Keratinocyte (primary cell): ENCODE measurements around the gene TYSND1. TPM values are rescaled to one million over a fixed set of nuclear protein-coding genes. Genes with fewer than 3 reads are reported as not detected.

Source experiments
- DNase-seq: peaks from one replicate; pipeline ENCODE4 v3.0.0-alpha.2; 2011; ENCODE audit warnings: low read depth, missing footprints, low spot score
- FAIRE-seq: peaks from 2 replicates; lab custom pipeline; 2011; peaks lifted over from hg19 to GRCh38; lab: Jason Lieb, UNC
- H2AFZ ChIP-seq: 2 replicates; pipeline ENCODE4 v1.6.0; 2012; ENCODE audit warnings: low read length, control low read depth, inconsistent platforms; ENCODE audit not compliant: control insufficient read depth
- H3K27ac ChIP-seq: 2 replicates; pipeline ENCODE4 v1.5.1; 2011; ENCODE audit warnings: low read length; ENCODE audit not compliant: control insufficient read depth, insufficient read depth
- H3K27me3 ChIP-seq: 3 replicates; pipeline ENCODE4 v1.6.0; 2011; ENCODE audit warnings: low read length; ENCODE audit not compliant: control insufficient read depth, insufficient read depth; ENCODE audit errors: extremely low read depth
- H3K36me3 ChIP-seq, 2 experiments: 2 replicates in 1 of 2; 3 replicates in 1 of 2; pipeline ENCODE4 v1.5.1; 2011; ENCODE audit warnings: low read length in 2 of 2, mild to moderate bottlenecking in 1 of 2; ENCODE audit not compliant: control insufficient read depth in 2 of 2, insufficient read depth in 2 of 2; ENCODE audit errors: extremely low read depth in 1 of 2
- H3K4me1 ChIP-seq: 3 replicates; pipeline ENCODE4 v1.5.1; 2011; ENCODE audit warnings: low read length; ENCODE audit not compliant: control insufficient read depth, insufficient read depth; ENCODE audit errors: extremely low read depth
- H3K4me2 ChIP-seq: 3 replicates; pipeline ENCODE4 v1.6.0; 2011; ENCODE audit warnings: low read depth, low read length; ENCODE audit not compliant: control insufficient read depth, insufficient read depth; ENCODE audit errors: extremely low read depth
- H3K4me3 ChIP-seq, 3 experiments: fragments of 200-600 bp in 1 of 3; sonication (generic) in 1 of 3; 2 replicates in 2 of 3; 3 replicates in 1 of 3; pipeline ENCODE4 v1.5.1; 2011 to 2016; ENCODE audit warnings: low read length in 3 of 3, mild to moderate bottlenecking in 3 of 3, control low read depth in 2 of 3, inconsistent platforms in 1 of 3, low read depth in 1 of 3, mixed read lengths in 1 of 3, mixed run types in 1 of 3, moderate library complexity in 1 of 3; ENCODE audit not compliant: control insufficient read depth in 2 of 3, insufficient read depth in 2 of 3; ENCODE audit errors: extremely low read depth in 1 of 3
- H3K79me2 ChIP-seq: 2 replicates; pipeline ENCODE4 v1.6.0; 2012; ENCODE audit warnings: low read length; ENCODE audit not compliant: control insufficient read depth, insufficient read depth
- H3K9ac ChIP-seq: 3 replicates; pipeline ENCODE4 v1.6.0; 2011; ENCODE audit warnings: low read length; ENCODE audit not compliant: control insufficient read depth, insufficient read depth; ENCODE audit errors: extremely low read depth
- H3K9me1 ChIP-seq: 3 replicates; pipeline ENCODE4 v1.6.0; 2011; ENCODE audit warnings: low read length; ENCODE audit not compliant: control insufficient read depth, insufficient read depth; ENCODE audit errors: extremely low read depth
- H3K9me3 ChIP-seq: 2 replicates; pipeline ENCODE4 v1.5.1; 2012; ENCODE audit warnings: low read depth, low read length; ENCODE audit not compliant: control insufficient read depth
- H4K20me1 ChIP-seq: 3 replicates; pipeline ENCODE4 v1.6.0; 2011; ENCODE audit warnings: low read length; ENCODE audit not compliant: control insufficient read depth, insufficient read depth; ENCODE audit errors: extremely low read depth
- CTCF ChIP-seq, 3 experiments: IDR thresholded peaks in 1 of 3; conservative IDR thresholded peaks in 1 of 3; optimal IDR thresholded peaks in 1 of 3; 2 replicates in 2 of 3; 3 replicates in 1 of 3; pipeline versions ENCODE3 to v1.5.1; 2011; ENCODE audit warnings: low read length in 3 of 3, mild to moderate bottlenecking in 3 of 3, moderate library complexity in 2 of 3, control low read depth in 1 of 3, inconsistent platforms in 1 of 3; ENCODE audit not compliant: insufficient read depth in 2 of 3; ENCODE audit errors: extremely low read depth in 1 of 3
- EZH2 ChIP-seq: IDR thresholded peaks from one replicate; pipeline ENCODE4 v1.6.1; 2012; ENCODE audit warnings: inconsistent platforms, mild to moderate bottlenecking, low read length, moderate library complexity
- dilution Hi-C: fragments of 300-500 bp; cut with MboI; formaldehyde crosslinking; loops from one replicate; pipeline ENCODE4 v1.7.0; 2020; ENCODE audit warnings: low sequenced_read_pairs; ENCODE audit not compliant: extremely low pct_ligation_motif_present
- polyA plus RNA-seq, 5 experiments: library from polyadenylated mRNA; depleted of rRNA in 3 of 5; stranded (reverse) in 3 of 5; stranded (forward) in 1 of 5; unstranded in 1 of 5; fragments of >200 nt; gene quantifications; 1 replicate in 1 of 5; 2 replicates in 3 of 5; 3 replicates in 1 of 5; pipeline versions ENCODE4 v1.2.1 to v1.2.3, GENCODE V29; 2011 to 2012; ENCODE audit warnings: missing spikeins in 2 of 5, low read depth in 1 of 5, low replicate concordance in 1 of 5

TYSND1 gene
- polyA plus RNA-seq, 1 donor (not counting 4 experiments of a cell fraction or from before 2014, with no cell fraction given), result 9.9 TPM

GRCh38 chr10:70122742-70123141, 23.8 kb downstream of the TYSND1 start:
- Histone ChIP-seq H4K20me1 (no peaks in the 10 kb centered on the region), H3K36me3 (no peaks in the 10 kb centered on the region), H2AFZ (no peak overlapping the region), H3K4me1 (no peaks in the 10 kb centered on the region), H3K9me3 (no peaks in the 10 kb centered on the region), H3K79me2 (no peaks in the 10 kb centered on the region), H3K4me2 (no peak overlapping the region), H3K9ac (no peak overlapping the region), H3K27ac (no peak overlapping the region), H3K27me3 (no peaks in the 10 kb centered on the region), H3K9me1 (peaks cover 2% of the 10 kb centered on the region), H3K4me3 (no peak overlapping the region)
- FAIRE-seq (no peak), DNase-seq (no peak)
- dilution Hi-C loops, result no loop called here
- TF ChIP-seq CTCF (optimal IDR thresholded peaks at IDR 0.05 in 1 of 3, IDR thresholded peaks at IDR 0.05 in 1 of 3, conservative IDR thresholded peaks at IDR 0.05 in 1 of 3; ENCODE audit: extremely low read depth in 1 of 3, insufficient read depth in 2 of 3, low read length in 3 of 3) (no peak), EZH2 (no peak)

DNA sequence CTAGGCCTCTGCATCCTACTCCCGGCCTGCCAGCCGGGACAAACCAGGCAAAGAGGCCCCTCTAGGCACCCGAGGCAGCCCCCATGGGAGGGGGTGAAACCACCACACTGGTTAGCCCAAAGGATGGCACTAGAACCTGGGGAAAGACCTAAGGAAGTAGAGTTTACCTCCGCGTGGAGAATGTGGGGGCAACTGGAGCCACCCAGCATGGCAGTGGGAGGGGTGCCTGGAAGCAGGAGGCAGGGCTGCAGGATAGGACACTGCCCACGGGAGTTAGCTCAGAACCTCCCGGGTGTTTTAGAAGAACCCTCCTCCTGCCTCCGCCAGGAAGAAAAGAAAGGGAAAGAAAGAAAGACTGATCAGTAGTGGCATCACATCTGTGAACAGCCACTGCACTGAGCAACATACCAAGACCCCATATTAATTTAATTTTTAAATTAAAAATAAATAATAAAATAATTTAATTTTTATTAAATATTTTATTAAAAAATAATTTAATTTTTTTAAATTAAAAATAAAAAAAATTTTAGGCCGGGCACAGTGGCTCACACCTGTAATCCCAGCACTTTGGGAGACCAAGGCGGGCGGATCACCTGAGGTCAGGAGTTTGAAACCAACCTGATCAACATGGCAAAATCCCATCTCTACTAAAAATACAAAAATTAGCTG, 25.1 kb downstream of the TYSND1 start:
- dilution Hi-C loops, result no loop called here
- H3K79me2 ChIP-seq, result no peaks in the 10 kb centered on the region
- peaks cover 2% of the 10 kb centered on the region for H3K9me1 ChIP-seq
- no peak overlapping the region for H3K9ac ChIP-seq
- no peaks in the 10 kb centered on the region for H3K36me3 ChIP-seq
- H3K27ac ChIP-seq, result no peak overlapping the region
- no peaks in the 10 kb centered on the region for H3K9me3 ChIP-seq
- no peak overlapping the region for H2AFZ ChIP-seq
- FAIRE-seq (no peak), DNase-seq (no peak)
- H3K4me3 ChIP-seq, result no peak overlapping the region
- TF ChIP-seq CTCF (optimal IDR thresholded peaks at IDR 0.05 in 1 of 3, IDR thresholded peaks at IDR 0.05 in 1 of 3, conservative IDR thresholded peaks at IDR 0.05 in 1 of 3; ENCODE audit: extremely low read depth in 1 of 3, insufficient read depth in 2 of 3, low read length in 3 of 3), result no peak
- TF ChIP-seq EZH2, result no peak
- H3K4me2 ChIP-seq, result no peak overlapping the region
- no peaks in the 10 kb centered on the region for H3K27me3 ChIP-seq
- H4K20me1 ChIP-seq, result no peaks in the 10 kb centered on the region
- H3K4me1 ChIP-seq, result no peaks in the 10 kb centered on the region
